ENCODE data around the gene SYT7. TPM values are rescaled to one million over a fixed set of nuclear protein-coding genes. Genes with fewer than 3 reads are reported as not detected.

Gene SYT7
- polyA plus RNA-seq, 2 of the 4 experiments (the other 2 are of a cell fraction) = 0.37 to 1.0 TPM

GRCh38 chr11:61587951-61588727 is 7.3 kb upstream of the SYT7 start (continued):
- TF ChIP-seq RCOR1 (IDR thresholded peaks at IDR 0.05; ENCODE audit: low read depth, low read length) = no peak
- TF ChIP-seq JUN (IDR thresholded peaks at IDR 0.05) = no peak
- no peak for TF ChIP-seq EP300 (IDR thresholded peaks at IDR 0.05)
- TF ChIP-seq RARB (CRISPR knock-in tag; IDR thresholded peaks at IDR 0.05) = no peak
- no peak for TF ChIP-seq PBX3 (IDR thresholded peaks at IDR 0.05)

- POLR2A ChIA-PET = no interaction called here
- Histone ChIP-seq H3K27ac (peak overlapping the region in 1 of 2 experiments; percentile 63; a peak in 4 of 6 replicates), H3K4me1 (no peaks in the 10 kb centered on the region), H3K4me2 (peak overlapping the region; percentile 56), H3K9me3 (no peaks in the 10 kb centered on the region), H3K4me3 (peak overlapping the region; percentile 36)
- ATAC-seq (peak in 1 of 2 experiments; percentile 56; a peak in 4 of 6 replicates), FAIRE-seq (no peak), DNase-seq (ENCODE audit: low read depth in 1 of 2, low spot score in 1 of 2) (peak in 1 of 2 experiments; percentile 31)
- TF ChIP-seq SREBF2 (IDR thresholded peaks at IDR 0.05) (no peak), ZSCAN20 (CRISPR knock-in tag; IDR thresholded peaks at IDR 0.05) (no peak), REST (IDR thresholded peaks at IDR 0.05) (no peak)
- 95% methylated on average over 15 of the region's 41 CpGs for WGBS (ENCODE audit: missing lambda C conversion rate)
- CTCF ChIA-PET = interaction anchor here (0.7 to 2.2 kb wide), 12 partner anchors 9 to 146 kb away, joined by 3 to 8 read pairs (median 4); no protein-coding TSS in a partner anchor
Measured at GRCh38 chr11:61587541-61587941, 6.7 kb upstream of the SYT7 start.

- ChIA-PET POLR2A (no interaction called here), CTCF (interaction anchor here (0.7 to 2.6 kb wide), 13 partner anchors 9 to 146 kb away, joined by 3 to 8 read pairs (median 3); no protein-coding TSS in a partner anchor)
- ATAC-seq (no peak), FAIRE-seq (no peak), DNase-seq (ENCODE audit: low read depth in 1 of 2, low spot score in 1 of 2) (no peak)
- Histone ChIP-seq H3K9me3 (no peaks in the 10 kb centered on the region), H3K4me1 (no peaks in the 10 kb centered on the region), H3K4me3 (no peak overlapping the region), H3K27ac (no peak overlapping the region), H3K4me2 (peak overlapping the region; percentile 56; the same call in 2 of the 3 replicates)
- WGBS (ENCODE audit: missing lambda C conversion rate) = 64% methylated on average over 8 of the region's 13 CpGs
- TF ChIP-seq RFX5 (IDR thresholded peaks at IDR 0.05) (no peak), NFE2L2 (conservative IDR thresholded peaks at IDR 0.05; ENCODE audit: low read length) (no peak), BHLHE40 (IDR thresholded peaks at IDR 0.05; ENCODE audit: low read depth, low read length) (no peak)
Measured at GRCh38 chr11:61586792-61587430, 6.0 kb upstream of the SYT7 start.

GRCh38 chr11:61585115-61585514 is 4.2 kb upstream of the SYT7 start:
- POLR2A ChIA-PET = no interaction called here
- no peak overlapping the region for H3K4me2 ChIP-seq
- WGBS (ENCODE audit: missing lambda C conversion rate) = 64% methylated on average over 3 of the region's 3 CpGs
- TF ChIP-seq MAFK (IDR thresholded peaks at IDR 0.05; ENCODE audit: partially characterized antibody) = peak; percentile 68
- no peak for TF ChIP-seq EHF (CRISPR knock-in tag; IDR thresholded peaks at IDR 0.05)
- TF ChIP-seq FOXS1 (CRISPR knock-in tag; IDR thresholded peaks at IDR 0.05) = no peak
- TF ChIP-seq POLR2AphosphoS2 (conservative IDR thresholded peaks at IDR 0.05; ENCODE audit: low read length) = no peak
- TF ChIP-seq HMGXB4 (CRISPR knock-in tag; IDR thresholded peaks at IDR 0.05; ENCODE audit: borderline replicate concordance) = no peak
- TF ChIP-seq SMC3 (IDR thresholded peaks at IDR 0.05) = no peak
- H3K4me3 ChIP-seq = no peak overlapping the region
- ATAC-seq (no peak), FAIRE-seq (no peak), DNase-seq (ENCODE audit: low read depth in 1 of 2, low spot score in 1 of 2) (no peak)
- H3K4me1 ChIP-seq = peaks cover 7% of the 10 kb centered on the region; the same call in 2 of the 3 replicates
- CTCF ChIA-PET = interaction anchor here (1.0 to 2.6 kb wide), 5 partner anchors 18 to 148 kb away, joined by 3 to 8 read pairs (median 4); no protein-coding TSS in a partner anchor
- no peaks in the 10 kb centered on the region for H3K9me3 ChIP-seq
- H3K27ac ChIP-seq = no peak overlapping the region
